Activated CD8-positive, alpha-beta memory T cell treated with anti-CD3 and anti-CD28 coated beads, Interleukin-2, amount 50 U/mL, for 24 hours (primary cell): Measurements from ENCODE around the gene FMN2.
"Not testable (repeated sequence)": the region's sequence is repeated elsewhere in the genome, so short reads cannot be mapped to it uniquely, and the experiment has no call there.

Experiments used
- DNase-seq: peaks from one replicate; pipeline ENCODE4 v3.0.0-alpha.2; 2020; ENCODE audit errors: extremely low read depth

Gene FMN2

GRCh38 chr1:240138867-240139266 lies 47.2 kb downstream of the FMN2 start:
- DNase-seq: no peak

- no peak for DNase-seq
These were observed 47.8 kb downstream of the FMN2 start for GRCh38 chr1:240139511-240139910.

GRCh38 chr1:240145120-240145519 lies 53.4 kb downstream of the FMN2 start:
- no peak for DNase-seq

- DNase-seq: no peak
These were observed 56.6 kb downstream of the FMN2 start for GRCh38 chr1:240148333-240148732.

- DNase-seq: no peak
These were observed 57.9 kb downstream of the FMN2 start for GRCh38 chr1:240149484-240150094.

GRCh38 chr1:240151136-240151735 lies 59.6 kb downstream of the FMN2 start:
- no peak for DNase-seq

- DNase-seq: no peak
These were observed 61.1 kb downstream of the FMN2 start for GRCh38 chr1:240152611-240153297.

- DNase-seq: no peak
These were observed 63.9 kb downstream of the FMN2 start for GRCh38 chr1:240155605-240156004.

- DNase-seq: no peak
These were observed 73.1 kb downstream of the FMN2 start for GRCh38 chr1:240164742-240165141.

GRCh38 chr1:240169188-240169587 lies 77.5 kb downstream of the FMN2 start:
- no peak for DNase-seq

GRCh38 chr1:240170266-240170665 lies 78.6 kb downstream of the FMN2 start:
- no peak for DNase-seq

- DNase-seq: no peak
These were observed 79.1 kb downstream of the FMN2 start for GRCh38 chr1:240170806-240171205.

- no peak for DNase-seq
These were observed 80.2 kb downstream of the FMN2 start for GRCh38 chr1:240171907-240172306.

GRCh38 chr1:240173836-240174235 lies 82.2 kb downstream of the FMN2 start:
- DNase-seq: no peak

- no peak for DNase-seq
These were observed 83.1 kb downstream of the FMN2 start for GRCh38 chr1:240174734-240175133.

- DNase-seq: no peak
These were observed 86.7 kb downstream of the FMN2 start for GRCh38 chr1:240178366-240178765.

GRCh38 chr1:240184682-240185081 lies 93.0 kb downstream of the FMN2 start:
- not testable (repeated sequence) for DNase-seq

- no peak for DNase-seq
These were observed 96.5 kb downstream of the FMN2 start for GRCh38 chr1:240188139-240188538.

GRCh38 chr1:240189386-240189989 lies 97.8 kb downstream of the FMN2 start:
- DNase-seq: no peak

- DNase-seq: no peak
These were observed 99.3 kb downstream of the FMN2 start for GRCh38 chr1:240190881-240191401.

GRCh38 chr1:240192851-240193250 lies 101.2 kb downstream of the FMN2 start:
- DNase-seq: no peak

- no peak for DNase-seq
These were observed 102.0 kb downstream of the FMN2 start for GRCh38 chr1:240193679-240194078.

- no peak for DNase-seq
These were observed 102.4 kb downstream of the FMN2 start for GRCh38 chr1:240194120-240194519.
